ENCODE measurements around the gene NDUFAF2. TPM values are rescaled to one million over a fixed set of nuclear protein-coding genes. Genes with fewer than 3 reads are reported as not detected.
"Not testable (repeated sequence)": the region's sequence is repeated elsewhere in the genome, so short reads cannot be mapped to it uniquely, and the experiment has no call there.

NDUFAF2 gene
- total RNA-seq, 4 donors from 2014 or later: 5.4 to 56.1 (median 7.3) TPM

DNA sequence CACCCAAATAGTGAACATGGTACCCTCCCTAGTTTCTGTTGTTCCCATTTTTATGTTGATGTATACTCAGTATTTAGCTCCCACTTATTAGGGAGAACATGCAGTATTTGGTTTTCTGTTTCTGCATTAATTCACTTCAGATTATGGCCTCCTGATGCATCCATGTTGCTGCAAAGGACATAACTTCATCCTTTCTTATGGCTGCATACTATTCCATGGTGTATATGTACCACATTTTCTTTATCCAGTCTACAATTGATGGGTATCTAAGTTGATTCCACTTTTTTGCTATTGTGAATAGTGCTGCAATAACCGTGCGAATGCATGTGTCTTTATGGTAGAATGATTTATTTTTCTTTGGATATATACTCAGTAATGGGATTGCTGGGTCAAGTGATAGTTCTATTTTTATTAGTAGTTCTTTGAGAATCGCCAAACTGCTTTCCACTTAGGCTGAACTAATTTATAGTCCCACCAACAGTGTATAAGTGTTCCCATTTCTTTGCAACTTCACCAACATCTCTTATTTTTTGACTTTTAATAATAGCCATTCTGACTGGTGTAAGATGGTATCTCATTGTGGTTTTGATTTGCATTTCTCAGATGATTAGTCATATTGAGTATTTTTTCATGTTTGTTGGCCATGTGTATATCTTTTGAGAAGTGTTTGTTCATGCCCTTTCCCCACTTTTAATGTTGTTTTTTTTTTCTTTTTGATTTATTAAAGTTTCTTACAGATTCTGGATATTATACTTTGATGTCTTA is 137.7 kb downstream of the NDUFAF2 start:
- no peak for DNase-seq
- no peak overlapping the region for H3K4me3 ChIP-seq
- H3K36me3 ChIP-seq: no peaks in the 10 kb centered on the region
- TF ChIP-seq, protein P1, sequence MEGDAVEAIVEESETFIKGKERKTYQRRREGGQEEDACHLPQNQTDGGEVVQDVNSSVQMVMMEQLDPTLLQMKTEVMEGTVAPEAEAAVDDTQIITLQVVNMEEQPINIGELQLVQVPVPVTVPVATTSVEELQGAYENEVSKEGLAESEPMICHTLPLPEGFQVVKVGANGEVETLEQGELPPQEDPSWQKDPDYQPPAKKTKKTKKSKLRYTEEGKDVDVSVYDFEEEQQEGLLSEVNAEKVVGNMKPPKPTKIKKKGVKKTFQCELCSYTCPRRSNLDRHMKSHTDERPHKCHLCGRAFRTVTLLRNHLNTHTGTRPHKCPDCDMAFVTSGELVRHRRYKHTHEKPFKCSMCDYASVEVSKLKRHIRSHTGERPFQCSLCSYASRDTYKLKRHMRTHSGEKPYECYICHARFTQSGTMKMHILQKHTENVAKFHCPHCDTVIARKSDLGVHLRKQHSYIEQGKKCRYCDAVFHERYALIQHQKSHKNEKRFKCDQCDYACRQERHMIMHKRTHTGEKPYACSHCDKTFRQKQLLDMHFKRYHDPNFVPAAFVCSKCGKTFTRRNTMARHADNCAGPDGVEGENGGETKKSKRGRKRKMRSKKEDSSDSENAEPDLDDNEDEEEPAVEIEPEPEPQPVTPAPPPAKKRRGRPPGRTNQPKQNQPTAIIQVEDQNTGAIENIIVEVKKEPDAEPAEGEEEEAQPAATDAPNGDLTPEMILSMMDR (IDR thresholded peaks at IDR 0.05): no peak
- no peak for TF ChIP-seq POLR2A (IDR thresholded peaks at IDR 0.05)
- H3K27me3 ChIP-seq: no peaks in the 10 kb centered on the region
- no peaks in the 10 kb centered on the region for H3K9me3 ChIP-seq
- no peaks in the 10 kb centered on the region for H3K4me1 ChIP-seq
- no peak overlapping the region for H3K27ac ChIP-seq

DNA sequence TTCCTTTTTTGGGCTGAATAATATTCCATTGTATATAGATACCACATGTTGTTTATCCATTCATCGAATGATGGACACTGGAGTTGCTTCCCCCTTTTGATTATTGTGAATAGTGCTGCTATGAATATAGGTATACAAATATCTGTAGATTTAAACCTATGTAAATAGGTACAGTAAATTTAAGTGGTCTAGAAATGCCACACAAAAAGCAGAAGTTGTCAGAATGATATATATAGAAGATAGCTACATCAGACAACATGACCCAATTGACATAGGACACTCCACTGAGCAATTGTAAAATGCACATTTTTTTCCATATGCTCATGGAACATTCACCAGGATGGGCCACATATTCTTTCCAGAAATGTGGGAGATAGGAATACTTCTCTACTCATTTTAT is 139.7 kb downstream of the NDUFAF2 start:
- Histone ChIP-seq H3K9me3 (no peaks in the 10 kb centered on the region), H3K4me3 (no peak overlapping the region), H3K27me3 (no peaks in the 10 kb centered on the region), H3K27ac (no peak overlapping the region), H3K4me1 (no peaks in the 10 kb centered on the region), H3K36me3 (no peaks in the 10 kb centered on the region)
- TF ChIP-seq, protein P1 (IDR thresholded peaks at IDR 0.05): no peak
- no peak for TF ChIP-seq POLR2A (IDR thresholded peaks at IDR 0.05)
- no peak for DNase-seq

DNA sequence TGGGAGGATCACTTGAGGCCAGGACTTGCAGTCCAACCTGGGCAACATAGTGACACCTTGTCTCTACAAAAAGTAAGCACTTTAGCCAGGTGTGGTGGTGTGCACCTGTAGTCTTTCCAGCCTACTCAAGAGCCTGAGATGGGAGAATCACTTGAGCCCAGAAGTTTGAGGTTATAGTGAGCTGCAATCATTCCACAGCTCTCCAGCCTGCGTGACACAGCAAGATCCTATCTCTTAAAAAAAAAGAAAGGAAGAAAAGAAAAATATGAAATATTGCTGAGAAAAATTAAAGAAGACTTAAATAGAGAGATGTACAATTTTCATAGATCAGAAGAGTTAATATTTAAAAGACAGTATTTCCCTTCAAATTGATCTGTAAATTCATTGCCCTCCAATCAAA is 140.9 kb downstream of the NDUFAF2 start:
- Histone ChIP-seq H3K27ac (no peak overlapping the region), H3K9me3 (no peaks in the 10 kb centered on the region), H3K4me1 (no peaks in the 10 kb centered on the region), H3K4me3 (no peak overlapping the region), H3K27me3 (no peaks in the 10 kb centered on the region), H3K36me3 (no peaks in the 10 kb centered on the region)
- TF ChIP-seq, protein P1 (IDR thresholded peaks at IDR 0.05): no peak
- DNase-seq: no peak

DNA sequence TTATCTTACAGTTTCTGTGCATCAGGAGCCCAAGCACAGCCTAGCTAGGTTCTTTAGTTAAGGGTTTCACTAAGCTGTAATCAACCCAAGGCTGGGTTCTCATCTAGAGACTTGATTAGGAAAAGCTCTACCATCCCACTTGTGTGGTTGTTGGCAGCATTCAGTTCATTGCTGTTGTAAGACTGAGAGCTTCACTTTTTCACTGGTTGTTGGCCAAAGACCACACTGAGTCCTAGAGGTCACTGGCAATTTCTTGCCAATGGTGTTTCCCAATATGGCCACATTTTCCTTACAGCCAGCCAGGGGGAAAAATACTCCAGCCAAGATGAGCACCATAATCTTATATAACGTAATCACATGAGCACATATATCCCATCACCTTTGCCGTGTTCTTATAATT is 142.9 kb downstream of the NDUFAF2 start:
- H3K9me3 ChIP-seq: no peaks in the 10 kb centered on the region
- no peaks in the 10 kb centered on the region for H3K36me3 ChIP-seq
- no peak overlapping the region for H3K4me3 ChIP-seq
- no peak for TF ChIP-seq POLR2A (IDR thresholded peaks at IDR 0.05)
- TF ChIP-seq, protein P1 (IDR thresholded peaks at IDR 0.05): no peak
- no peaks in the 10 kb centered on the region for H3K27me3 ChIP-seq
- no peak overlapping the region for H3K27ac ChIP-seq
- H3K4me1 ChIP-seq: no peaks in the 10 kb centered on the region
- no peak for DNase-seq

DNA sequence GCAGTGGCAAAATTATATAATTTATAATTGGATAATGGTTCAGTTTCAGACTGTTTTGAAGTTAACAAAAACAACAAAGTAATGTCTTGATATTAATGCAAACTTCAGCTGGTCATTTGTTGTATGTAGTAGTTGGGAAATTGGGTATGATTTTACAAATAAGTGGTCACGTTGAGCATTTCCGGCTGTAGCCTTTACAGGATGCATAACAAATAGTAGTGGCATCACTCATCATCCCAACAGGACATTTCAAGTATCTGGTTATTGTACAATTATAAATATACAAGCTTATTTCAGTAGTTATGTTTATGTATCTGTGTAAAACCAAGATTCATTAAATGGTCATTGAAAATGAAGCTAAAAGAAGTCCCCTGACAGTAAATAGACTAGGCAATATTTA is 144.3 kb downstream of the NDUFAF2 start:
- H3K4me1 ChIP-seq: no peaks in the 10 kb centered on the region
- TF ChIP-seq POLR2A (IDR thresholded peaks at IDR 0.05): no peak
- TF ChIP-seq, protein P1 (IDR thresholded peaks at IDR 0.05): no peak
- DNase-seq: no peak
- H3K27me3 ChIP-seq: no peaks in the 10 kb centered on the region
- no peaks in the 10 kb centered on the region for H3K9me3 ChIP-seq
- no peaks in the 10 kb centered on the region for H3K36me3 ChIP-seq
- no peak overlapping the region for H3K4me3 ChIP-seq
- H3K27ac ChIP-seq: no peak overlapping the region

DNA sequence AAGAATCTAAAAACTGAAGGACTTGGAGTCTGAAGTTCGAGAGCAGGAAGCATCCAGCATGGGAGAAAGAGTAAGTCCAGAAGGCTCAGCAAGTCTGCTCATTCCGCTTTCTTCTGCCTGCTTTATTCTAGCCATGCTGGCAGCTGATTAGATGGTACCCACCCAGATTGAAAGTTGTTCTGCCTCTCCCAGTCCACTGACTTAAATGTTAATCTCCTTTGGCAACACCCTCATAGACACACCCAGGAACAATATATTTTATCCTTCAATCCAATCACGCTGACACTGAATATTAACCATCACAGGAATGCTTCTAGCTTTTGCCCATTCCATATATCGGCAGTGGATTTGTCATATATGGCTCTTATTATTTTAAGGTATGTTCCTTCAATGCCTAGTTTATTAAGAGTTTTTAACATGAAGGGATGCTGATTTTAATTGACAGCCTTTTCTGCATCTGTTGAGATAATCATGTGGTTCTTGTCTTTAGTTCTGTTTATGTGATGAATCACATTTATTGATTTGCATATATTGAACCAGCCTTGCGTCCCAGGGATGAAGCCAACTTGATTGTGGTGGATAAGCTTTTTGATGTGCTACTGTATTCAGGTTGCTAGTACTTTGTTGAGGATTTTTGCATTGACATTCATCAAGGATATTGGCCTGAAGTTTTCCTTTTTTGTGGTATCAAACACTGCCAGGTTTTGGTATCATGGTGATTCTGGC is 148.2 kb downstream of the NDUFAF2 start:
- DNase-seq, H3K27ac ChIP-seq, H3K27me3 ChIP-seq, H3K4me1 ChIP-seq, H3K9me3 ChIP-seq, H3K4me3 ChIP-seq, H3K36me3 ChIP-seq: not testable (repeated sequence)

Data from Peyer's patch (tissue), 4 donors.